SU-DHL-6 (cell line): ENCODE measurements around the gene MKI67.

ENCODE experiments used
- CTCF ChIP-seq: fragments of 200-600 bp; sonication (generic); IDR thresholded peaks from one replicate; pipeline ENCODE4 v1.5.1; 2017; ENCODE audit warnings: antibody characterized with exemption, mild to moderate bottlenecking, low read length, moderate library complexity; ENCODE audit not compliant: insufficient read depth, poor library complexity, severe bottlenecking
- EZH2phosphoT487 ChIP-seq: fragments of 200-600 bp; sonication (generic), shearing (Covaris generic); conservative IDR thresholded peaks from 2 replicates; pipeline ENCODE4 v1.6.1; 2018; ENCODE audit warnings: mild to moderate bottlenecking, antibody characterized with exemption, low read length, moderate library complexity, mixed read lengths

DNA sequence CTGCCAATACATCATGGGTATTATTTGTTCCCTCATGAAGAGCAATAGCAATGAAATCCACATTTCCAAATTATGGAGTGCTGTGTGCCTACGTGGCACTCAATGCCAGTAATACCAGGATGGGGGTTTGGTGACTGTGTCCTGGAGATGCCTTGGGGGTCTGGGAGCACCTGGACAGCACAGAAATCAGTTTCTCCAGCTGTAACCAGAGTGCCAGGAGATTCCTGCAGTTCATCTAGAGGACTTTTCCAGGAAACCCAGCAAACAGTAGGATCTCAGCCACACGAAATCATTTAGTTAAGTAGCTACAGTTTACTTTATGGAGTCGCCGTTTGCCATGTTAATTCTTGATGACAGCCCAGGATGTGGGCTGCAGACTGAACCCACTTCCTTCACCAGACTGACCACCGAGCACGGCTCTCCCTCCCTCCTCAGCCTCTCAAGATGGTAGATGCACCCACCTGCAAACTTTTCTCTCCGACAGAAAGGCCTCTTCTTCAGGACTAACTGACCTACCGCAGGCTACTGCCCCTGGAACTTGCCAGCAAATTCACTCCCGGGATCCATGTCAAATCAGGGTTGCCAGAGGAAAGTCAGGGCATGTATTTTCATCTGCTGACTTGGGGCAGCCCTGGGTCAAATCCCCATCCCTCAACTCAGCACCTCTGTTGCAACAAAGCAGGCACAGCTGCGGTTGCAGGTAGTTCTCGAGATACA, 30.3 kb downstream of the MKI67 start:
- TF ChIP-seq CTCF, result no peak
- TF ChIP-seq EZH2phosphoT487, result no peak
